ENCODE data around the gene RHOB.
"Not testable (repeated sequence)": the region's sequence is repeated elsewhere in the genome, so short reads cannot be mapped to it uniquely, and the experiment has no call there.

The RHOB gene

DNA sequence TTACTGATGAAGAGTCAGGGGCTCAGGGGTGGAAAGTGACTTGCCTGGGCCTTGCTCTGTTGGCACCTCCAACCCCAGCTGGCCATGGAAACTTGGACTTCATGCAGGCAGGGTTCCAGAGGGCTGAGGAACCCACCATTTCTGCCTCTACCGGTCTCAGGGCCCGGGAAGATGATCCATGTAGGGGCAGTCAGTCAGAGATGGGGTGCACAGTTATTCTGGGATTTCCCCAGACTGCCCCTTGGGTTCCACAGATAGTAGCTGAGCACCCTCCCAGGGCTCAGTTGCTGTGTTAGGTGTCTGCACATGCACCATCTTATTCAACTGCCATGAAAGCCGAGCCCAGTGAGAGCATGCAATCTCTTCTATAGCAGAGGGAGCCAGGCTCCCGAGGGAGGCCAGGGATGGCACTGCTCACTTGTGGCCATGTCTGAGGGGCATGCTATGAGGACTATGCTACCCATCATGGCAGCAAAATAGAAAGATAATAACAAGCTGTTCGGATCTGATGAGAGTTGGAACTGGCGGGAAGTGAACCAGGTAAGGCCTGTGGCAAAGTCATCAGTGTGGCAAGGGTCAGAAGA is 37.3 kb downstream of the RHOB start:
- H3K4me1 Mint-ChIP-seq: no peaks in the 10 kb centered on the region
- DNase-seq (ENCODE audit: low spot score in 2 of 2) (no peak), ATAC-seq (no peak)
- no peak overlapping the region for H3K4me3 Mint-ChIP-seq
- H3K9me3 Mint-ChIP-seq: no peaks in the 10 kb centered on the region
- no peaks in the 10 kb centered on the region for H3K36me3 Mint-ChIP-seq
- H3K27ac Mint-ChIP-seq: no peak overlapping the region

DNA sequence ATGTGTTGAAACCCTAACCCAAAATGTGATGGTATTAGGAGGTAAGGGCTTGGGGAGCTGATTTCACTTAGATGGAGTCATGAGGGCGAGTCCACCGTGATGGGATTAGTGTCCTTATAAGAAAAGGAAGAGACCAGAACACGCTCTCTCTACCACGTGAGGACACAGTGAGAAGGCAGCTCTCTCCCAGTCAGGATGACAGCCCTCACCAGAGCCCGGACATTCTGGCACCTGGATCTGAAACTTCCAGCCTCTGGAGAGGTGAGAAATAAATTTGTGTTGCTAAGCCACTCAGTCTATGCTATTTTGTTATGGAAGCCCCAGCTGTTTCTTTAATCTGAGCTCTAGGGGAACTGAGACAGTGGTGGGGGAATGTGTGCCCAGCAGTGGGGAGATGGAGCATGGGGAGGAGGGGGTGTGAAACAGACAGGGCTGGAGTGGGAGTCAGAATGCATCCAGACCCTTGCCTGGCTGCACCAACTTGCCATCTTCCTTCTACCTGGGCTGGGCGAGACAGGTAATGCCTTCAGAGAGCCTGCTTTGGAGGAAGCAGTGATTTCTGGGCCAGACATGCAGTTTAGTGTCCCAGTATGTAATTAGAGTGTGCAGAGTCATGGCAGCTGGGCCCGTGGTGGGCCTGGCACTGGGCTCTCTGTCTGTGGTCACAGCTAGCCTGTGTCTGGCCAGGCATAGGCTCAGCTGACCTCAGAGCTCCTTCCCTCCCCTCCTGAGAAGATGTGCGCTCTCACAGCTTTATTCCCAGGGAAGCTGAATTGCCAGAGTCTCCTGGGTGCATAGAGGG is 38.1 kb downstream of the RHOB start:
- no peak for ATAC-seq
- Mint-ChIP-seq H3K9me3 (no peaks in the 10 kb centered on the region), H3K36me3 (no peaks in the 10 kb centered on the region), H3K4me1 (no peaks in the 10 kb centered on the region), H3K4me3 (no peak overlapping the region), H3K27ac (no peak overlapping the region)
- no peak for DNase-seq (ENCODE audit: low spot score in 2 of 2)

DNA sequence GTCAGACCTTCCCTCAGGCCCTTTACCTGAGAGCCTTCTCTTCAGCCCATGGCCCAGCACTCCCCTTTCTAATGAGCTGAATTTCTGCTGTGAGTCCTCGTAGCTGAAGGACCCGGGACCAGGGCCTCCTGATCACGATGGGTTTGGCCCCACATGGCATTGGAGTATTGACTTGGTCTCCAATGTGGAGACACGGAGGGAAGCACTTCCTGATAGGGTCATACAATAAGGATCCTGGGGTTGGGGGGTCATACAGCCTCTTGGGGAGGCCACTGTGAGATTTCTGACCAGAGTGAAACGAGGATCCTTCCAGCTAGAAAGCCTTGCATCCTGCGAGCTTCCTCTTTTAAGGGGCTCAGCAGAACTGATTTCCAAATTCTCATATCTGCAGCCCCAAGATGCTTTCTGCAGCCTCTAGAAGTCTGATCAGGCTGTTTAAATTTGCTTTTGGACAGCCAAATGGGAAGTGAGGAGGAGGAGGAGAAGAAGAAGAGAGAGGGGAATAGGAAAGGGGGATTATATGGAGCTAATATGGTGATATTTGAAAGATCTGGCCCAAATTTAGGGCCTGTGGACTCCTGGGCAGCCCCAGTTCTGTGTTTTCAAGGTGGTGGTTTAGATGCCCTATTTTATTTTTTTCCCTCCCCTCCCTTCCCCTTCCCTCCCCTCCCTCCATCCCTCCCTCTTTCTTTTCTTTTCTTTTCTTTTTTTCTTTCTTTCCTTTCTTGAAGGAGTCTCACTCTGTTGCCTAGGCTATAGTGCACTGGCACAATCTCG is 38.9 kb downstream of the RHOB start:
- Mint-ChIP-seq H3K9me3 (no peaks in the 10 kb centered on the region), H3K4me3 (no peak overlapping the region), H3K36me3 (no peaks in the 10 kb centered on the region), H3K4me1 (no peaks in the 10 kb centered on the region), H3K27ac (no peak overlapping the region)
- ATAC-seq (no peak), DNase-seq (ENCODE audit: low spot score in 2 of 2) (no peak)

DNA sequence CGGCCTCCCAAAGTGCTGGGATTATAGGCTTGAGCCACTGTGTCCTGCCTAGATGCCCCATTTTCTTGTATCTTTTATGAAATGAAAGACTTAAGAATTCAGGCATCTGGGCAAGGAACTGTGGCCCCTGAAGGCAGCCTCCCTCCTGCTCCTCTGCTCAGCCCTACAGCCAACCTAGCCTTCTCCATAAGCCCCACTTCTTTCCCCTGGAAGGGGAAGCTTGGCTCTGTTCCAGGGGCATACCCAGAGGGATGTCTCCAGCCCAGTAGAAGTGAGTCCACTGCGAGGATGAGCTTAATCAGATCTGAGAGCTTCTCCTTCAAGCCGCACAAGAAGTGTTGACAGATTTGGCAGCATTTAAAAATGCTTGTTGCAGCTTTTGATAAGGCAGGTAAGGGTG is 39.7 kb downstream of the RHOB start:
- DNase-seq (ENCODE audit: low spot score in 2 of 2) (no peak), ATAC-seq (no peak)
- Mint-ChIP-seq H3K4me3 (no peak overlapping the region), H3K4me1 (no peaks in the 10 kb centered on the region), H3K36me3 (no peaks in the 10 kb centered on the region), H3K9me3 (no peaks in the 10 kb centered on the region), H3K27ac (no peak overlapping the region)

DNA sequence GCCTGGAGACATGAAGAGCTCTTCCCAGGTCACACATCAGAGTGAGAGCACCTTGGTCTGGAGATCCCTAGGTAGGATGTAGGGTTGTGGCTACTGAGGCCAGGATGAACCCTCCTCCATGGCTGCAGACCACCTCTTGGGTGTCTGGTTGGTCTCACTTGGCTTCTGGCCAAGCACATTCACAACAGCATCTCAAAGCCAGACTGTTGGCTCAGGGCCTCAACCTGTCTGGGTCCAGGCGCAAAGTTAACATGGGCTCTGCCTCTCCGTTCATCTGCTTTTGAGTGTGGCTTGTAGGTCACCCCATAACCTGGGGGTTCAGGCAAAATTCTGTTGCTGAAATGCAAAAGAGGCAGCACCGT is 40.1 kb downstream of the RHOB start:
- no peak overlapping the region for H3K27ac Mint-ChIP-seq
- H3K4me3 Mint-ChIP-seq: no peak overlapping the region
- no peaks in the 10 kb centered on the region for H3K4me1 Mint-ChIP-seq
- DNase-seq (ENCODE audit: low spot score in 2 of 2) (no peak), ATAC-seq (no peak)
- H3K9me3 Mint-ChIP-seq: no peaks in the 10 kb centered on the region
- no peaks in the 10 kb centered on the region for H3K36me3 Mint-ChIP-seq

DNA sequence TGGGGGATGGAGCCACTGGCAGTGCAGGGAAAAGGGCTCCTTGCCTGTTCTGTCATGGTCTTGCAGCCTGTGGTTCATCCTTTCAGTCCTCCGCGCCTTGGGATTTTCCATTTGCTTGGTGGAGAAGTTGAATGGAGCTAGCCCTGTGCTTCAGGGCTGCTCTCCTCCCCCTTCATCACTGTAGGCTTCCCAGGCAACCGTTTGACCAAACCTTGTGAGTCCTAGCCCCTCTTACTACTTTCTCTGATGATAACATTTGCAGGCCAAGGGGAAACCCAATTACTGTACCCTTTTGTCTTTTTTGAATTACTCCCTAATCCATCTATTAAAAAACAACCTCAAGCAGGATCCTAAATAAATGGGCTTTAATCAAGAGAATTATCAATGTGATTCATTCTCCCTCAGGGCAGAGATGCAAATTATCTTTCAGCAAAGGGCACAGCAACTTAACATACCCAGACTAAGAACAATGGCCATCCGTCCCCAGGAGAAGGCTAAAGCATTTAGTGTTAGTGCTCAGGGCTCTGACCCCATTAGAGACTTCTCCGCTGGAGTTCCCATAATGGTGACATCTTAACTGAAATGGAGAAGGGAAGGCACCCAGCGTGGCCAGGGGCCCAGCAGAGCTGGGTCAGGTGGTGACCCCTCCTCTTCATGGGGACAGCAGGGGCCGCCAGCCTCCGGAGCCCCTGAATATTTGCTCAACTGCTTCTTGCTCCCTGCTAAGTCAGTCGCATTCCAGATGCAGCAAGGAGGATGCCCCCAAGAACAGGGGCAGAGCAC is 40.7 kb downstream of the RHOB start:
- DNase-seq (ENCODE audit: low spot score in 2 of 2): no peak
- Mint-ChIP-seq H3K9me3 (no peaks in the 10 kb centered on the region), H3K27ac (no peak overlapping the region), H3K4me1 (no peaks in the 10 kb centered on the region), H3K4me3 (no peak overlapping the region), H3K36me3 (no peaks in the 10 kb centered on the region)
- no peak for ATAC-seq

DNA sequence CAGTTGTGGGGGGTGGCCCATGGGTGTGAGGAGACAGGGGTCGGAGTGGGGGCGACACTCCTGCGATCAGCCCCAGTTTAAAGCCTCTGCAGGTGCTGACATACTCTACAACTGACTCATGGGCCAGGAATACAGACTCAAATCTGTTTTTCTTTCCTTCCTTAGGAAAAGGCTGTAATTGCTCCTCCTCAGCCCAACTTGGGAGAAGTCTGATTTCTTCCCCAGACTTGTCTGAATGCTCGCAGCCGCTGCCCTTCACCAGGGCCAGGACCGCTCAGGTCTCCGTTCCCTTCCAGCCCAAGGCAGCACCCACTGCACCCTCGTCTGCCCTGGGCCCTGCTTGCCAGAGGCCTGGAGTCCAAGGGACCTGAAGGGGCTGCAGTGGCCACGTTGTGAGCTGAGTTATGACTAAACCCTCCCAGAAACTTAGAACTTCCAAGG is 41.3 kb downstream of the RHOB start:
- ATAC-seq (no peak), DNase-seq (ENCODE audit: low spot score in 2 of 2) (no peak)
- no peaks in the 10 kb centered on the region for H3K36me3 Mint-ChIP-seq
- no peaks in the 10 kb centered on the region for H3K4me1 Mint-ChIP-seq
- H3K27ac Mint-ChIP-seq: no peak overlapping the region
- H3K4me3 Mint-ChIP-seq: no peak overlapping the region
- H3K9me3 Mint-ChIP-seq: no peaks in the 10 kb centered on the region

DNA sequence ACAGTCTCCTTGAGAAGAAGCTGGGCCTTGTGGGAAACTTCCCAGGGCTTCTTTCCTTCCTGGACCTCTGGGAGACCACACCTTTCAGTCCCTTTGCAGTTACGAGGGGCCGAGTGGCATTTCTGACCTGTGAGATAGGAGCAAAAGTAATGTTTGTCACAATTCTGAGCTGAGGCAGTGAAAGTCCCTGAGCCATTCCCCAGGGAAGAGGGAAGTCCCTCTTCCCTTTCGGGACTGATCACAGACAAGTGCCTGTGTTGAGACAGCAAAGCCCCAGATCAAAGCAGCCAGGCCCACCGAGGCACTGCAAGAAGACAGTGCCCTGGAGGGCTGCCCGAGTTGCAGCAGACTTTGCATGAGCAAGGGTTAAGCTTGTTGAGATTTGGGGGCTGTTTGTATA is 41.9 kb downstream of the RHOB start:
- ATAC-seq: no peak
- Mint-ChIP-seq H3K36me3 (no peaks in the 10 kb centered on the region), H3K27ac (no peak overlapping the region), H3K4me3 (no peak overlapping the region), H3K9me3 (no peaks in the 10 kb centered on the region), H3K4me1 (no peaks in the 10 kb centered on the region)
- no peak for DNase-seq (ENCODE audit: low spot score in 2 of 2)

DNA sequence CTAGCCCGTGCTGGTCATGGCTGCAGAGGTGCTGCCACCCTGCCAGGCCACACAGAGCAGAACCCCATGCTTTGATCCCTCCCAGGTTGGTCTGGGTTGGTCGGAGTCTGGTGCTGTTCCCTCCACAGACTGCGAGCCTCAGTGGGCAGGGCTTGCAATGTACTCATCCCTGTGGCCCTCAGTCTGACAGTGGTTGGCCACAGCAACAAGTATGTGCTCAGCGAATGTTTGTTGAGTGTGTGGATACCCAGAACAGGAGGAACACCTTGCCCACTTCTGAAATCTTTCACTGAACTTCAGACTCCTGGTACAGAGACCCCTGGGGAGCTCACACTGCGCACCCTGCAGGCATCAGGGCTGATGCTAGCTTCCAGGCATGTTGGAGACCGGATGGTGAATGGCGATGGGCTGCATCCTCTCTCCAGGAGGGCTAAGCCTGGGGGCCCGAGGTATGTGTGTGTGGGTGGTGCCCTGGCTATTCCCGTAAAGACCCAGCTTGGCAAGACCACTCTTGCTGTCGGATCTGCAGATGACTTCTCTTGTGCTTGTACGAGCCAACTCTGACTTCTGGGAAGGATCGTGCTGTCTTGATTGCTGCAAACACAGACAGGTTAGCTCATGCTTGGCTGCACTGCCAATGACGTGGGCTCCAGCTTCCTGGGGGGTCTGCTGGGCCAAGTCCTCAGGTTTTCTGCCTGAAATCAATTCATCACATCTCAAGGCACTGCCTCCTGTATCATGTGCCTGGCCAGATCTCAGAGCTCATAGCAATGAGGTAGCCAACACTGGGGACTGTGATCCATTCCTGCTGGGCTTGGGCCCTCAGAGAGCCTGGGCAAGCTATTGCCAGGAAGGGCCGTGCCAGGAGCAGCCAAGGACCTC is 43.7 kb downstream of the RHOB start:
- no peak for DNase-seq (ENCODE audit: low spot score in 2 of 2)

DNA sequence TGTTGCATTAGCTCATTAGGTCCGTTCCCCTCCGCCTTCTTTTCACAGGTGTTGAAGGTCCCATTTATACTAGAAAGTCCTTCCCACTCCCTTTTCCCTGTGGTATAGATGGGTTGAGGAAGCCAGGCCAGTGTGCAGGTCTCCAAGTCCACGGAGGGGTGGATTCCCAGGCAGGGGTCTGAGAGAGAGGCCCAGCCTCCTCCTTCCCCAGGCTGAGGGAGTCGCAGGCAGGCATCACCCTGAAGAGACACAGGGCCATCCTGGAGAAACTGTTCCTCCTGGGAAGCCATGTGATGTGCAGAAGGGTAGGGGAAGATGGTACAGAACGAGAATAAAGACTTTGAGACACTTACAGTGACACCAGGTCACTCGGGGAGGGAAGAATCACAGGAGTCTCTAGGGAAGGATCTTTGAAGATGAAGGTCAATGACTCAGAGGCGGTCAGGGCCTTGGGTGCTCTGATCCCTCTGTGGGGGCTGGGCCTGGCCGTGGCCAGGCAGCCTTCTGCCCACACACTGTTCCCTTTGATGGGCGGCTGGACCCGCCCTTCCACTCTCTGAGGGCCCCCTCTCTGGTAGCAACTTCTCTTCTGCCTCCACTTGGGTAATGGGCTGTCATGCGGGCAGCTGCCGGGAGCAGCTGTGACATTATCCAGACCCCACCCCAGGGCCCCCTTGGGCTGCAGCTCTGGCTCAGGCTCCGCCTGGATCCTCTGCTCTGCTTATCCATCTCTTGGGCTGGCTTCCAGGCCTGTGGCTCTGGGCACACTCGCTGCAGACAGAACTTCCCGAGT is 45.1 kb downstream of the RHOB start:
- Mint-ChIP-seq H3K4me3 (no peak overlapping the region), H3K9me3 (no peaks in the 10 kb centered on the region), H3K36me3 (no peaks in the 10 kb centered on the region), H3K27ac (no peak overlapping the region), H3K4me1 (no peaks in the 10 kb centered on the region)
- ATAC-seq (no peak), DNase-seq (ENCODE audit: low spot score in 2 of 2) (no peak)

More for the DNA sequence above, 43.7 kb downstream of the RHOB start:
- H3K4me1 Mint-ChIP-seq: no peaks in the 10 kb centered on the region
- no peaks in the 10 kb centered on the region for H3K36me3 Mint-ChIP-seq
- no peak overlapping the region for H3K4me3 Mint-ChIP-seq
- peak; percentile 17 for ATAC-seq
- no peak overlapping the region for H3K27ac Mint-ChIP-seq
- H3K9me3 Mint-ChIP-seq: no peaks in the 10 kb centered on the region

DNA sequence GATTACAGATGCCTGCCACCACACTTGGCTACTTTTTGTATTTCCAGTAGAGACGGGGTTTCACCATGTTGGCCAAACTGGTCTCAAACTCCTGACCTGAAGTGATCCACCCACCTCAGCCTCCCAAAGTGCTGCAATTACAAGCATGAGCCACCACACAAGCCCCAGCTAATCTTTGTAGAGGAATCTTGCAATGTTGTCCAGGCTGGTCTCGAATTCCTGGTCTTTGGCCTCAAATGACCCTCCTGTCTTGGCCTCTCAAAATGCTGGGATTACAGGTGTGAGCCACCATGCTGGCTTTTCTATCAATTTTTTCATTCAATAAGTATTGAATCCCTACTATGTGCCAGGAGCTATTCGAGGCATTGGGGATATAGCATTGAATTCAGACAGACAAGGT is 46.2 kb downstream of the RHOB start:
- not testable (repeated sequence) for DNase-seq (ENCODE audit: low spot score in 2 of 2); H3K36me3 Mint-ChIP-seq; H3K4me3 Mint-ChIP-seq; H3K9me3 Mint-ChIP-seq; ATAC-seq; H3K27ac Mint-ChIP-seq; H3K4me1 Mint-ChIP-seq

DNA sequence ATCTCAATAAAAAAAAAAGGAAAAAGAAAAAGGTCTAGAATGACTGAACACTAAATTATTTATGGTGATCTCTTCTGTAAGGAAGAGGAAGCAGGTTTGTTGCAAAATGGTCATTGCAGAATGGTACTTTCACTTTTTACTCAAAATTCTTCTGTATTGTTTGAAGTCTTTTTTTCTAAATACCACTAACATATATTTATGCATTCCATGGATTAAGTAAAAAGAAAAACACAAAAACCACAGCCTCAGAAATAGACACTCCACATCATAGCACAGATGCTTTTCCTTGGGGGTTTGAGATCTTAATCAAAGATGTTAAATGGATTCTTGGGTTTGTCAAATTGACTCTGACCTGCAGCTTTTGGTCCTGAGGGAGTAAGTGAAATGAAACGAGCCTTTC is 47.4 kb downstream of the RHOB start:
- Mint-ChIP-seq H3K4me1 (no peaks in the 10 kb centered on the region), H3K27ac (no peak overlapping the region), H3K9me3 (no peaks in the 10 kb centered on the region), H3K36me3 (no peaks in the 10 kb centered on the region), H3K4me3 (no peak overlapping the region)
- ATAC-seq: no peak
- DNase-seq (ENCODE audit: low spot score in 2 of 2): no peak

DNA sequence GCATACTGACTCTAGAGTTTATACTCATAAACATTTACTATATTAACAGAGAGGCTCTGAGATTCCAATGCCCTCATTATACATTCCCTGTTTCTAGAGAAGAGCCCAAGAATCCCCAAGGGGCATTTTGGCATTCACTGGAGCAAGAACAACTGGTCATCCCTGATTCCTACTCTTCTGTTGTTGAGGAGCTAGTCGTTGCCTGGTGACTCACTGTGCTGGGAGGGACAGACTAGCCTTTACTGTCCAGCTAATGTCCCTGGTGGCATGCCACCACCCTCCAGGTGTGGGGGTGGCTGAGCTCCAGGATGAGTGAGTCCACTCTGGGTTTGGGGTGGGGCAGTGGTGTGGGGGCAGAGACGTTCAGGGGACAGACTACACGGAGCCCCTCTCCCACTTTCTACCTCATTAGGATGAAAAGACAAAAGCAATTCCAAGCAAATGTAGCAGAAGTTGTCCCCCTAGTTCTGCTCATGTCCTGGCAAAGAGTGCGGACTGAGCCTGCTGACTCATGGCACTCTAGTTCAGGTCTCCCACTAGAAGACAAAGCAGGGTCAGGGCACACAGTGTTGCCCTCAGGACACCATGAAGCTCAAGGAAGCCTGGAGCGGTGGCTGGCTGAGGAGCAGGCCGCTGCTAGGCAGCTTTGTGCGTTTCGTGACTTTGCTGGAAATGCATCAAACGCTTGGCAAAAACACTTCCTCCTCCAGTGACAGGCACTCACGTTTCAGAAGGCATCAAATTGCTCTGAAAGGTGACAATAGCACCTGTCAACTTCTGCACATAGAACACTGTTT is 49.4 kb downstream of the RHOB start:
- no peaks in the 10 kb centered on the region for H3K4me1 Mint-ChIP-seq
- no peak overlapping the region for H3K4me3 Mint-ChIP-seq
- peak overlapping the region; percentile 26 for H3K27ac Mint-ChIP-seq
- no peak for DNase-seq (ENCODE audit: low spot score in 2 of 2)
- H3K36me3 Mint-ChIP-seq: no peaks in the 10 kb centered on the region
- H3K9me3 Mint-ChIP-seq: no peaks in the 10 kb centered on the region
- no peak for ATAC-seq
